Panc1 (cell line): ENCODE data around the gene MUL1. TPM values are rescaled to one million over a fixed set of nuclear protein-coding genes. Genes with fewer than 3 reads are reported as not detected.

Experiments used
- ATAC-seq: fragments of 200-7000 bp; cut with Tn5 transposase; 2 replicates; pipeline ENCODE4 v1.9.1; 2020; ENCODE audit warnings: mild to moderate bottlenecking, moderate library complexity
- BruUV-seq: library from RNA; stranded (reverse); fragments of 400-500 nt; replicated peaks from 2 replicates; lab custom pipeline; 2021; lab: Mats Ljungman, UMichigan
- CTCF ChIA-PET: fragments of 300-600 bp; sonication (Branson Sonifier 250); formaldehyde crosslinking; loops from one replicate; lab custom pipeline; 2022; ENCODE audit warnings: antibody characterized with exemption; lab: Charles Lee
- POLR2A ChIA-PET: fragments of 300-600 bp; sonication (Branson Sonifier 250); formaldehyde crosslinking; loops from one replicate; lab custom pipeline; 2022; ENCODE audit warnings: antibody characterized with exemption; lab: Charles Lee
- DNase-seq: peaks from one replicate; pipeline ENCODE4 v3.0.0-alpha.2; 2010; ENCODE audit warnings: low read depth, low spot score
- H3K27ac ChIP-seq: 2 replicates; pipeline ENCODE4 v1.5.1; 2011; ENCODE audit warnings: mild to moderate bottlenecking, low read length, inconsistent platforms
- H3K27me3 ChIP-seq: fragments of 200-500 bp; sonication (Bioruptor generic); 2 replicates; pipeline ENCODE4 v1.6.0; 2014; ENCODE audit warnings: low read length, inconsistent platforms; ENCODE audit not compliant: control insufficient read depth, insufficient read depth
- H3K36me3 ChIP-seq: fragments of 200-500 bp; sonication (Bioruptor generic); 2 replicates; pipeline ENCODE4 v1.5.1; 2014; ENCODE audit warnings: inconsistent platforms, mild to moderate bottlenecking, low read length, moderate library complexity; ENCODE audit not compliant: control insufficient read depth, insufficient read depth
- H3K4me1 ChIP-seq: 2 replicates; pipeline ENCODE4 v1.5.1; 2011; ENCODE audit warnings: inconsistent platforms, mild to moderate bottlenecking, low read length, moderate library complexity; ENCODE audit not compliant: control insufficient read depth, insufficient read depth
- H3K4me3 ChIP-seq, 2 experiments: 2 replicates each; pipeline ENCODE4 v1.5.1; 2011 to 2012; ENCODE audit warnings: low read depth in 2 of 2, low read length in 2 of 2, mild to moderate bottlenecking in 2 of 2, inconsistent platforms in 1 of 2, moderate library complexity in 1 of 2
- H3K9me3 ChIP-seq: fragments of 200-500 bp; sonication (Bioruptor generic); 2 replicates; pipeline ENCODE4 v1.5.1; 2014; ENCODE audit warnings: low read depth, mild to moderate bottlenecking, inconsistent platforms, low read length, moderate library complexity; ENCODE audit not compliant: control insufficient read depth, insufficient read depth
- CTCF ChIP-seq: fragments of 450-650 bp; IDR thresholded peaks from 2 replicates; pipeline ENCODE4 v1.5.1; 2017; ENCODE audit warnings: mild to moderate bottlenecking
- POLR2AphosphoS5 ChIP-seq: IDR thresholded peaks from 2 replicates; pipeline ENCODE4 v1.6.1; 2012; ENCODE audit warnings: mild to moderate bottlenecking, low read depth, low read length, moderate library complexity
- SIN3A ChIP-seq: IDR thresholded peaks from 2 replicates; pipeline ENCODE4 v1.6.1; 2012; ENCODE audit warnings: low read depth, mild to moderate bottlenecking, low read length, moderate library complexity, borderline replicate concordance; ENCODE audit not compliant: insufficient read depth
- TCF7L2 ChIP-seq: IDR thresholded peaks from 2 replicates; pipeline ENCODE4 v1.6.1; 2011; ENCODE audit warnings: mild to moderate bottlenecking, low read depth, low read length, inconsistent platforms
- in situ Hi-C: cut with HindIII; loops from 2 replicates; pipeline ENCODE4 v1.10.0; 2016; ENCODE audit warnings: low sequenced_read_pairs, low pct_unique_long_range_greater_than_20kb
- intact Hi-C: fragments of 100-400 bp; cut with micrococcal nuclease; formaldehyde crosslinking; loops from one replicate; pipeline ENCODE4 v1.10.0; 2022; ENCODE audit not compliant: unreplicated experiment
- total RNA-seq: library from RNA; stranded (reverse); gene quantifications from one replicate; pipeline ENCODE4 v1.2.1, GENCODE V29; 2021; ENCODE audit not compliant: unreplicated experiment
- TF ChIP-seq, protein P1 (sequence below), 2 experiments: IDR thresholded peaks; 2 replicates each; pipeline ENCODE4 v1.6.1; 2011 to 2012; ENCODE audit warnings: low read depth in 2 of 2, control low read depth in 1 of 2, low read length in 1 of 2, mild to moderate bottlenecking in 1 of 2, moderate library complexity in 1 of 2; ENCODE audit not compliant: insufficient read depth in 1 of 2

Gene MUL1
- total RNA-seq, 1 experiment from 2014 or later = 39.4 TPM

GRCh38 chr1:20499105-20499504, 8.8 kb downstream of the MUL1 start:
- ChIA-PET CTCF (interaction anchor here (0.5 to 0.7 kb wide), 2 partner anchors 8 to 16 kb away, joined by 4 to 6 read pairs; no protein-coding TSS in a partner anchor), POLR2A (no interaction called here)
- Histone ChIP-seq H3K27ac (no peak overlapping the region), H3K36me3 (peaks cover 8% of the 10 kb centered on the region), H3K4me1 (no peaks in the 10 kb centered on the region), H3K4me3 (no peak overlapping the region), H3K9me3 (no peaks in the 10 kb centered on the region), H3K27me3 (no peaks in the 10 kb centered on the region)
- no peak for ATAC-seq
- TF ChIP-seq, protein P1, sequence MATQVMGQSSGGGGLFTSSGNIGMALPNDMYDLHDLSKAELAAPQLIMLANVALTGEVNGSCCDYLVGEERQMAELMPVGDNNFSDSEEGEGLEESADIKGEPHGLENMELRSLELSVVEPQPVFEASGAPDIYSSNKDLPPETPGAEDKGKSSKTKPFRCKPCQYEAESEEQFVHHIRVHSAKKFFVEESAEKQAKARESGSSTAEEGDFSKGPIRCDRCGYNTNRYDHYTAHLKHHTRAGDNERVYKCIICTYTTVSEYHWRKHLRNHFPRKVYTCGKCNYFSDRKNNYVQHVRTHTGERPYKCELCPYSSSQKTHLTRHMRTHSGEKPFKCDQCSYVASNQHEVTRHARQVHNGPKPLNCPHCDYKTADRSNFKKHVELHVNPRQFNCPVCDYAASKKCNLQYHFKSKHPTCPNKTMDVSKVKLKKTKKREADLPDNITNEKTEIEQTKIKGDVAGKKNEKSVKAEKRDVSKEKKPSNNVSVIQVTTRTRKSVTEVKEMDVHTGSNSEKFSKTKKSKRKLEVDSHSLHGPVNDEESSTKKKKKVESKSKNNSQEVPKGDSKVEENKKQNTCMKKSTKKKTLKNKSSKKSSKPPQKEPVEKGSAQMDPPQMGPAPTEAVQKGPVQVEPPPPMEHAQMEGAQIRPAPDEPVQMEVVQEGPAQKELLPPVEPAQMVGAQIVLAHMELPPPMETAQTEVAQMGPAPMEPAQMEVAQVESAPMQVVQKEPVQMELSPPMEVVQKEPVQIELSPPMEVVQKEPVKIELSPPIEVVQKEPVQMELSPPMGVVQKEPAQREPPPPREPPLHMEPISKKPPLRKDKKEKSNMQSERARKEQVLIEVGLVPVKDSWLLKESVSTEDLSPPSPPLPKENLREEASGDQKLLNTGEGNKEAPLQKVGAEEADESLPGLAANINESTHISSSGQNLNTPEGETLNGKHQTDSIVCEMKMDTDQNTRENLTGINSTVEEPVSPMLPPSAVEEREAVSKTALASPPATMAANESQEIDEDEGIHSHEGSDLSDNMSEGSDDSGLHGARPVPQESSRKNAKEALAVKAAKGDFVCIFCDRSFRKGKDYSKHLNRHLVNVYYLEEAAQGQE (IDR thresholded peaks at IDR 0.05; ENCODE audit: insufficient read depth in 1 of 2, low read depth in 2 of 2, low read length in 1 of 2) = no peak
- TF ChIP-seq CTCF (no peak), SIN3A (no peak)
- BruUV-seq = no TSS peak
- in situ Hi-C loops (no loop called here), intact Hi-C loops (no loop called here)
- DNase-seq = no peak

DNA sequence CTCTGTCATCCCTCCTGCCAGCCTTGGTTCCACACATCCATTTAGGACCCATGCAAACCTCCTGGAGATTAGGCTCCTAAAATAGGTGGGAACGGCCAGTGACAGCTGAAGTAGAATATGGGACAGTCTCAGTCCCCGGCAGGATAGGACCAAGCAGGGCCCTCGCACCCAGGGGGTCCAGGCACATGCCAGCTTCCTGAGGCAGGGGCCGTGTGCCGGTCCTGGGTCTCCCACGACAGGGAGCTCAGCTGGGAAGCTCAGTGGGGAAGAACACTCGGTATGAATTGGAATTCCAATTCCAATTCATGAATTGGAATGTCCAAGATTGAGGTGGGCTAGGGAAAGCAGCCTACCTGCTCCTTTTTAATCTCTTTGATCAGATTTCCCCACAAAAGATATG, 9.8 kb downstream of the MUL1 start:
- no peak overlapping the region for H3K27ac ChIP-seq
- BruUV-seq = no TSS peak

More for the DNA sequence above, 9.8 kb downstream of the MUL1 start:
- TF ChIP-seq SIN3A (no peak), CTCF (no peak), TCF7L2 (no peak), POLR2AphosphoS5 (no peak)
- TF ChIP-seq, protein P1 (IDR thresholded peaks at IDR 0.05; ENCODE audit: insufficient read depth in 1 of 2, low read depth in 2 of 2, low read length in 1 of 2) = no peak
- ChIA-PET CTCF (no interaction called here), POLR2A (no interaction called here)
- in situ Hi-C loops (no loop called here), intact Hi-C loops (no loop called here)
- H3K4me1 ChIP-seq = no peaks in the 10 kb centered on the region
- no peak for ATAC-seq
- no peak for DNase-seq
- no peak overlapping the region for H3K4me3 ChIP-seq
- H3K27me3 ChIP-seq = no peaks in the 10 kb centered on the region
- H3K9me3 ChIP-seq = no peaks in the 10 kb centered on the region
- peaks cover 8% of the 10 kb centered on the region for H3K36me3 ChIP-seq
